ENCODE data around the gene CMAS.
"Not testable (repeated sequence)": the region's sequence is repeated elsewhere in the genome, so short reads cannot be mapped to it uniquely, and the experiment has no call there.

Gene CMAS

DNA sequence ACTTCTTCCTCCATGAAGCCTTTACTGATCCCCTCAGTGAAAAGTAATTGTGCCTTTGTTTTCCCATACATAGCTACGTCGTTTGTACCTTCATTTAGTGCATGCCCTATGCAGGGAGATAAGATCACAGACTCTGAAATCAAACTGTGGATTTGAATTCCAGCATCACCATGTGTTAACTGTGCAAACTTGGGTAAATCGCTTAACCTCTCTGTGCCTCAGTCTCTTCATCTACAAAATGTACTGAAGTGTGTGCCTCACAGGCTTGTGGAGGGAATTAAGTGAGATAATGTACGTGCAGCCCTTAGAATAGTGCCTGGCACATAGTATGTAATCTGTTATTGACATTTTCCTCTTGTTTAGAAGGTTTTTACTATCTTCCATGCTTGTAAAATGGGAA is 4.1 kb downstream of the CMAS start:
- Histone ChIP-seq H3K9me3 (replicated peaks; ENCODE audit: insufficient read depth, low read length) (no peaks in the 10 kb centered on the region), H3K27me3 (replicated peaks; ENCODE audit: insufficient read depth, low read length) (no peaks in the 10 kb centered on the region), H3K9me2 (replicated peaks; ENCODE audit: insufficient read depth, low read length) (no peaks in the 10 kb centered on the region), H3F3A (ENCODE audit: insufficient read depth, low read length) (no peaks in the 10 kb centered on the region), H3K4me1 (ENCODE audit: low read length) (peaks cover 15% of the 10 kb centered on the region; the same call in 1 of the 2 replicates), H3K4me3 (ENCODE audit: low read length) (no peak overlapping the region), H3K36me3 (replicated peaks; ENCODE audit: insufficient read depth, low read length) (no peaks in the 10 kb centered on the region), H3K79me2 (ENCODE audit: low read length) (peaks cover 29% of the 10 kb centered on the region), H3K9ac (ENCODE audit: low read length) (no peak overlapping the region), H3K4me2 (ENCODE audit: low read depth, low read length) (no peak overlapping the region), H4K20me1 (ENCODE audit: insufficient read depth, low read length) (no peaks in the 10 kb centered on the region), H2AFZ (ENCODE audit: low read length) (no peak overlapping the region), H3K27ac (ENCODE audit: low read length) (no peak overlapping the region)
- TF ChIP-seq EZH2 (optimal IDR thresholded peaks at IDR 0.05; ENCODE audit: low read depth, low read length), result no peak
- no peak for TF ChIP-seq EZH2phosphoT487 (IDR thresholded peaks at IDR 0.05; ENCODE audit: low read length)
- TF ChIP-seq, protein P1, sequence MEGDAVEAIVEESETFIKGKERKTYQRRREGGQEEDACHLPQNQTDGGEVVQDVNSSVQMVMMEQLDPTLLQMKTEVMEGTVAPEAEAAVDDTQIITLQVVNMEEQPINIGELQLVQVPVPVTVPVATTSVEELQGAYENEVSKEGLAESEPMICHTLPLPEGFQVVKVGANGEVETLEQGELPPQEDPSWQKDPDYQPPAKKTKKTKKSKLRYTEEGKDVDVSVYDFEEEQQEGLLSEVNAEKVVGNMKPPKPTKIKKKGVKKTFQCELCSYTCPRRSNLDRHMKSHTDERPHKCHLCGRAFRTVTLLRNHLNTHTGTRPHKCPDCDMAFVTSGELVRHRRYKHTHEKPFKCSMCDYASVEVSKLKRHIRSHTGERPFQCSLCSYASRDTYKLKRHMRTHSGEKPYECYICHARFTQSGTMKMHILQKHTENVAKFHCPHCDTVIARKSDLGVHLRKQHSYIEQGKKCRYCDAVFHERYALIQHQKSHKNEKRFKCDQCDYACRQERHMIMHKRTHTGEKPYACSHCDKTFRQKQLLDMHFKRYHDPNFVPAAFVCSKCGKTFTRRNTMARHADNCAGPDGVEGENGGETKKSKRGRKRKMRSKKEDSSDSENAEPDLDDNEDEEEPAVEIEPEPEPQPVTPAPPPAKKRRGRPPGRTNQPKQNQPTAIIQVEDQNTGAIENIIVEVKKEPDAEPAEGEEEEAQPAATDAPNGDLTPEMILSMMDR (IDR thresholded peaks at IDR 0.05; ENCODE audit: low read length), result no peak
- no peak for DNase-seq

DNA sequence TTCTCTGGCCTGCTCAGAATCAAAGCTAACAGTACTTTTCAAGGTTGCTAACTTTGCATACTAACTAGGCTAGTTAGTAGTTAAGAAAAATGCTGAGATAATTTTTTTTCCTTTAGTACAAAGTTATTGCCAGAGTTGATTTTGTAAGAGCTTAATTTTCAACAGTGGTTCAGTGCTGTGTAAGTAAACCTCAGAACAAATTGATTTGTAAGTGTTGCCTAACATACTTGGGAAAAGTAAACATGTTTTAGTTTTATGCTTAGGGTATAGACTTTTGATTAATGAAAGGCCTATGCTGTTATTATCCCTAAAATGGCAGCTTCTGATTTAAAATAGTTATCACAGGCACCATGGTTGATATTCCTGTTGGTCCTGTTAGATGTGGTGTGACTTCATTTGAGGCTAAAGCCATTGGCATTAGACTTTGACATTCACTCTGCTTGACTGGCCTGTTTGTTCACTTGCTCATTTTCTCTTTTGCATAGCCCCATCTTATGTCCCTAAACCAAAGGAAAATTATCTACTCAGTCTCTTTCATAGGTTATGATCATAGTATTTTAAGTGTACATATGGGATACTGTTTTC is 5.2 kb downstream of the CMAS start:
- Histone ChIP-seq H3K9ac (ENCODE audit: low read length) (no peak overlapping the region), H3K27ac (ENCODE audit: low read length) (no peak overlapping the region), H3K4me3 (ENCODE audit: low read length) (no peak overlapping the region), H3K36me3 (replicated peaks; ENCODE audit: insufficient read depth, low read length) (no peaks in the 10 kb centered on the region; the same call in 1 of the 2 replicates), H3K4me2 (ENCODE audit: low read depth, low read length) (no peak overlapping the region), H3F3A (ENCODE audit: insufficient read depth, low read length) (no peaks in the 10 kb centered on the region), H4K20me1 (ENCODE audit: insufficient read depth, low read length) (no peaks in the 10 kb centered on the region), H3K79me2 (ENCODE audit: low read length) (peaks cover 27% of the 10 kb centered on the region), H3K9me2 (replicated peaks; ENCODE audit: insufficient read depth, low read length) (no peaks in the 10 kb centered on the region), H3K9me3 (replicated peaks; ENCODE audit: insufficient read depth, low read length) (no peaks in the 10 kb centered on the region), H2AFZ (ENCODE audit: low read length) (no peak overlapping the region), H3K27me3 (replicated peaks; ENCODE audit: insufficient read depth, low read length) (no peaks in the 10 kb centered on the region), H3K4me1 (ENCODE audit: low read length) (peaks cover 17% of the 10 kb centered on the region; the same call in 1 of the 2 replicates)
- no peak for TF ChIP-seq EZH2 (optimal IDR thresholded peaks at IDR 0.05; ENCODE audit: low read depth, low read length)
- TF ChIP-seq, protein P1 (IDR thresholded peaks at IDR 0.05; ENCODE audit: low read length), result no peak
- no peak for TF ChIP-seq EZH2phosphoT487 (IDR thresholded peaks at IDR 0.05; ENCODE audit: low read length)
- no peak for DNase-seq

DNA sequence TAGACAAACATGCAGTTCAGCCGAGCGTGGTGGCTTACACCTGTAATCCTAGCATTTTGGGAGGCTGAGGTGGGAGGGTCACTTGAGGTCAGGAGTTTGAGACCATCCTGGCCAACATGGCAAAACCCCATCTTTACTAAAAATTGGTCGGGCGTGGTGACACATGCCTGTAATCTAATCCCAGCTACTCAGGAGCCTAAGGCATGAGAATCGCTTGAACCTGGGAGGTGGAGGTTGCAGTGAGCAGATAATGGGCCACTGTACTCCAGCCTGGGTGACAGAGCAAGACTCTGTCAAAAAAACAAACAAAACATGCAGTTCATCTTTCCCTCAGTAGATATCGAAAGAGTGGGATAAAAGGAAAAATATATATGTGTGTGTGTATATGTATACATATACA is 7.0 kb downstream of the CMAS start:
- H3F3A ChIP-seq (ENCODE audit: insufficient read depth, low read length); H3K9me3 ChIP-seq (replicated peaks; ENCODE audit: insufficient read depth, low read length); H3K27ac ChIP-seq (ENCODE audit: low read length); H3K27me3 ChIP-seq (replicated peaks; ENCODE audit: insufficient read depth, low read length); H2AFZ ChIP-seq (ENCODE audit: low read length); H3K9ac ChIP-seq (ENCODE audit: low read length); H3K9me2 ChIP-seq (replicated peaks; ENCODE audit: insufficient read depth, low read length); H3K4me2 ChIP-seq (ENCODE audit: low read depth, low read length); H3K4me3 ChIP-seq (ENCODE audit: low read length); DNase-seq; H3K36me3 ChIP-seq (replicated peaks; ENCODE audit: insufficient read depth, low read length); H4K20me1 ChIP-seq (ENCODE audit: insufficient read depth, low read length): not testable (repeated sequence)
- H3K4me1 ChIP-seq (ENCODE audit: low read length), result peaks cover 20% of the 10 kb centered on the region; the same call in 1 of the 2 replicates
- peaks cover 13% of the 10 kb centered on the region; the same call in 1 of the 2 replicates for H3K79me2 ChIP-seq (ENCODE audit: low read length)

GRCh38 chr12:22054155-22054554 is 8.1 kb downstream of the CMAS start:
- Histone ChIP-seq H3K79me2 (ENCODE audit: low read length) (peaks cover 9% of the 10 kb centered on the region; the same call in 1 of the 2 replicates), H4K20me1 (ENCODE audit: insufficient read depth, low read length) (no peaks in the 10 kb centered on the region), H3K36me3 (replicated peaks; ENCODE audit: insufficient read depth, low read length) (no peaks in the 10 kb centered on the region; the same call in none of the 2 replicates), H3F3A (ENCODE audit: insufficient read depth, low read length) (no peaks in the 10 kb centered on the region), H3K4me1 (ENCODE audit: low read length) (peaks cover 20% of the 10 kb centered on the region; the same call in 1 of the 2 replicates), H3K4me2 (ENCODE audit: low read depth, low read length) (no peak overlapping the region), H3K27ac (ENCODE audit: low read length) (no peak overlapping the region), H3K4me3 (ENCODE audit: low read length) (no peak overlapping the region), H3K27me3 (replicated peaks; ENCODE audit: insufficient read depth, low read length) (no peaks in the 10 kb centered on the region), H3K9me2 (replicated peaks; ENCODE audit: insufficient read depth, low read length) (no peaks in the 10 kb centered on the region), H3K9ac (ENCODE audit: low read length) (no peak overlapping the region), H3K9me3 (replicated peaks; ENCODE audit: insufficient read depth, low read length) (no peaks in the 10 kb centered on the region), H2AFZ (ENCODE audit: low read length) (no peak overlapping the region)
- DNase-seq, result peak; percentile 57
- TF ChIP-seq, protein P1 (IDR thresholded peaks at IDR 0.05; ENCODE audit: low read length), result no peak
- no peak for TF ChIP-seq EZH2 (optimal IDR thresholded peaks at IDR 0.05; ENCODE audit: low read depth, low read length)
- TF ChIP-seq EZH2phosphoT487 (IDR thresholded peaks at IDR 0.05; ENCODE audit: low read length), result no peak
